ENCODE results near the gene SNUPN. TPM values are rescaled to one million over a fixed set of nuclear protein-coding genes. Genes with fewer than 3 reads are reported as not detected.
A peak's percentile ranks its signal among the peaks of the same experiment; 100 is the strongest.

SNUPN gene
- total and polyA plus RNA-seq, 12 donors = 13.5 to 40.8 (median 23.4) TPM

DNA sequence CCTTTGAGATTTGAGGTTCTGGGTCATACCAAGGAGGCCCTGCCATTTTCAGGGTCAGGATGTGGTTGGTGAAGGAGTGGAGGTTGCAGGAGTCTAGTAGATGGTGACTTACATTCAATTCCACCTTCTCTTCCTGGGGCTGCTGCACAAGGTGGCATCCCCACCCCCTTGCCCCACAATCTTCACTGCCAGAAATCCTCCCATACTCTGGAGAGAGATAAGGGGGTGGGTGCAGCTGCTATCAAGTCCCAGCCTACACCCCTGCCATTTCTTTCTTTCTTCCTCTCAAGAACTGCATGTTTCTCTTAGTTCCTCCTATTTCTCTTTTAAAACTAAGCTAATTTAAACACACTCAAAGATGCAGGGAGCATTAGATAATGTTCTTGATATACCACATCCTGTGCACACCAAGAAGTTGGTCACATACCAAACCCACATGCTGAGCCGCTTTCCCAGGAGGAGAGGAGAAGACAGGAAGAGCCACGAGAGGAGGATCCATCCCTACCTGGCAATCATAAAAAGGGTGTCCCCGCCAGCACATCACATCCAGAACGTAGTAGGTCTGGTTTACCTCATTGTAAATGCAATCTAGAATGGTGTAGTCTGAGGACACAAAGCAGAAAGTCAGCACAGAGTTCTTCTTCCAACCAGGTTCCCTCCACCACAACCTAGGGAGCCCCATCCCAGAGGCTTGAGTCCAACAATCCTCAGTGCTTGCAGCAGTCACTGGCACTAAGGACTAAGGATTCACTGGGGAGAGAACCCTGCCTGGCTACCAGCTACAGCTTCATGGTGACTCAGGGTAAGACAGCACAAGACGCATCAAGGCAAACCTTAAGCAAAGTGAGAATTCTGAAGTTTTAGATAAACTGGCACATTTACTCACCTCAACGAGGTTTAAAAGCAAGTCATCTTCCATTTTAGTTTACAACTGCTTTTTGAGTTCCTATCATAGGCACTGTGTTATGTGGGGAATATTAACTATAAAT lies 18.5 kb downstream of the SNUPN start:
- no peak for DNase-seq
- no peak overlapping the region for H3K27ac ChIP-seq
- WGBS, 4 donors = 72 to 85% (median 81%) methylated on average over 6 of the region's 6 CpGs
- no peaks in the 10 kb centered on the region for H3K4me1 ChIP-seq (replicated peaks in 1 of 2)
- intact Hi-C loops (cut with DNase I) = no loop called here
- no peaks in the 10 kb centered on the region for H3K27me3 ChIP-seq
- no peak for TF ChIP-seq POLR2A (IDR thresholded peaks at IDR 0.05)
- no peaks in the 10 kb centered on the region for H3K9me3 ChIP-seq (replicated peaks in 1 of 3)
- H3K4me3 ChIP-seq = no peak overlapping the region
- peaks cover 0 to 69% of the 10 kb centered on the region in 2 donors for H3K36me3 ChIP-seq (replicated peaks in 1 of 2)

DNA sequence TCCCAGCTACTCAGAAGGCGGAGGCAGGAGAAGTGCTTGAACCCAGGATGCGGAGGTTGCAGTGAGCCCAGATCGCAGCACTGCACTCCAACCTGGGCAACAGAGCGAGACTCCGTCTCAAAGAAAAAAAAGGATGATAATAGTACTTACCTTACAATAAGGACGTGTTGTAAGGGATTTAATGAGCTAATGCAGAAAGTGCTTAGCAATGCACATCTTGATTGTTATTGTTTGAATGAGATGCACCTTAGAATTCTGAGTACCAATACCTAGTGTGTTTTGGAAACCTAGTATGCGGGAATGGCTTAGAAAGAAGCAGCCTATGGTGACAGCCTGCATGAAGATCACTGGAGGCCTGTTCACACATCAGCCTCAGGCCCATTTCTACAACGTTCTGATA lies 19.5 kb downstream of the SNUPN start:
- no peak overlapping the region for H3K27ac ChIP-seq
- WGBS, 4 donors = 90 to 95% (median 92%) methylated on average over 8 of the region's 8 CpGs
- H3K36me3 ChIP-seq (replicated peaks in 1 of 2) = peaks cover 0 to 71% of the 10 kb centered on the region in 2 donors
- intact Hi-C loops (cut with DNase I) = no loop called here
- TF ChIP-seq POLR2A (IDR thresholded peaks at IDR 0.05) = no peak
- TF ChIP-seq, protein P1, sequence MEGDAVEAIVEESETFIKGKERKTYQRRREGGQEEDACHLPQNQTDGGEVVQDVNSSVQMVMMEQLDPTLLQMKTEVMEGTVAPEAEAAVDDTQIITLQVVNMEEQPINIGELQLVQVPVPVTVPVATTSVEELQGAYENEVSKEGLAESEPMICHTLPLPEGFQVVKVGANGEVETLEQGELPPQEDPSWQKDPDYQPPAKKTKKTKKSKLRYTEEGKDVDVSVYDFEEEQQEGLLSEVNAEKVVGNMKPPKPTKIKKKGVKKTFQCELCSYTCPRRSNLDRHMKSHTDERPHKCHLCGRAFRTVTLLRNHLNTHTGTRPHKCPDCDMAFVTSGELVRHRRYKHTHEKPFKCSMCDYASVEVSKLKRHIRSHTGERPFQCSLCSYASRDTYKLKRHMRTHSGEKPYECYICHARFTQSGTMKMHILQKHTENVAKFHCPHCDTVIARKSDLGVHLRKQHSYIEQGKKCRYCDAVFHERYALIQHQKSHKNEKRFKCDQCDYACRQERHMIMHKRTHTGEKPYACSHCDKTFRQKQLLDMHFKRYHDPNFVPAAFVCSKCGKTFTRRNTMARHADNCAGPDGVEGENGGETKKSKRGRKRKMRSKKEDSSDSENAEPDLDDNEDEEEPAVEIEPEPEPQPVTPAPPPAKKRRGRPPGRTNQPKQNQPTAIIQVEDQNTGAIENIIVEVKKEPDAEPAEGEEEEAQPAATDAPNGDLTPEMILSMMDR (IDR thresholded peaks at IDR 0.05) = no peak
- H3K4me3 ChIP-seq = no peak overlapping the region
- no peak for DNase-seq
- H3K9me3 ChIP-seq (replicated peaks in 1 of 3) = no peaks in the 10 kb centered on the region
- H3K4me1 ChIP-seq (replicated peaks in 1 of 2) = no peaks in the 10 kb centered on the region
- no peaks in the 10 kb centered on the region for H3K27me3 ChIP-seq

DNA sequence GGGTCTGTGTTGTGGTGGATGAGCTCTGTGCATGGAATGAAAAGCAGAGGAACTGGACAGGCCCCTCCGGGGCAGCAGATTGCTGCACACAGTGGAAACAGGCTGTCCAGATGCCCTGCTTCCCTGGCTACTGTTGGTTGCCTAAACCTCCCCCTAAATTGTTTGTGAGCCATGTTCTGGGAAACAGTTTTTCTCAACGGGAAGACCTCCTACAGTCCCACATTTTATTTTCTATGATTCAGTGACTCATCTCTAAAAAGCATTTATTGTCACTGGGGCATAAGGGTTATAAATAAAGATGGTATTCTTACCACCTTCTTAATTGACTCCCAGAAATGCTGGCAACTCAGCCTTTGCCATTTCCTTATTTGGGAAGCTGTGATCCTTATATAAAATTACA lies 26.1 kb downstream of the SNUPN start:
- intact Hi-C loops (cut with DNase I) = no loop called here
- 68 to 95% (median 73%) methylated on average over 2 of the region's 2 CpGs for WGBS, 4 donors
- no peaks in the 10 kb centered on the region for H3K27me3 ChIP-seq
- peak overlapping the region in 1 of 5 donors; percentile 31 for H3K27ac ChIP-seq
- H3K4me1 ChIP-seq (replicated peaks in 1 of 2) = peaks cover 0 to 4% of the 10 kb centered on the region in 2 donors
- no peak for DNase-seq
- no peaks in the 10 kb centered on the region for H3K9me3 ChIP-seq (replicated peaks in 1 of 3)
- no peak overlapping the region for H3K4me3 ChIP-seq
- peaks cover 0 to 67% of the 10 kb centered on the region in 2 donors for H3K36me3 ChIP-seq (replicated peaks in 1 of 2)
- TF ChIP-seq POLR2A (IDR thresholded peaks at IDR 0.05) = no peak
- TF ChIP-seq, protein P1 (IDR thresholded peaks at IDR 0.05) = no peak

DNA sequence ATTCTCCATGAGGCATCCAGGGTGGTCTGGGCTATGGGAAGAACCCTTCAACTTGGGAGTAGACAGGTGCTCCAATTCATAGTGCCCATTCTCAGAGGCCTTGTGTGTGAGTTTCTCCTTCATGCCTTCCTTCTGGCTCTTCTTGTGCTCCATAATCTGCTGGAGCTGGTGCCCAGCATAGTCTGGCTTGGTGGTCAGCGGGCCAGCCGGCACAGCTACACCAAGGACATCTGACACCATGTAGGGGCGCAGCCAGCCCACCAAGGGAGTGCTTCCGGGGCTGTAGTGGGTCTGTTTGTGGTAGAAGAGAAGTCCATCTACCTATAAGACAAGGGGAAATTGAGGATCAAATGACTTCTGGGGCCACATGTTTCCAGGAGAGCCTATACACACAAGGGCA lies 27.2 kb downstream of the SNUPN start:
- Histone ChIP-seq H3K27me3 (no peaks in the 10 kb centered on the region), H3K27ac (no peak overlapping the region)
- intact Hi-C loops (cut with DNase I) = no loop called here

More for the DNA sequence above, 27.2 kb downstream of the SNUPN start:
- DNase-seq = no peak
- Histone ChIP-seq H3K9me3 (replicated peaks in 1 of 3) (no peaks in the 10 kb centered on the region), H3K4me3 (no peak overlapping the region), H3K4me1 (replicated peaks in 1 of 2) (peaks cover 0 to 4% of the 10 kb centered on the region in 2 donors), H3K36me3 (replicated peaks in 1 of 2) (peaks cover 0 to 59% of the 10 kb centered on the region in 2 donors)
- 93 to 98% (median 94%) methylated on average over 4 of the region's 4 CpGs for WGBS, 4 donors
- TF ChIP-seq, protein P1 (IDR thresholded peaks at IDR 0.05) = no peak
- no peak for TF ChIP-seq POLR2A (IDR thresholded peaks at IDR 0.05)
